DND-41 (cell line): ENCODE measurements around the gene APOO.

Experiments used
- EZH2 ChIP-seq: IDR thresholded peaks from 3 replicates; pipeline ENCODE4 v1.6.1; 2012; ENCODE audit warnings: borderline replicate concordance, low read depth, mild to moderate bottlenecking, moderate library complexity, low read length, inconsistent platforms; ENCODE audit not compliant: severe bottlenecking
- TF ChIP-seq, protein P1 (sequence below): IDR thresholded peaks from 2 replicates; pipeline ENCODE4 v1.5.1; 2012; ENCODE audit warnings: borderline replicate concordance, low read length, moderate library complexity, mild to moderate bottlenecking; ENCODE audit not compliant: poor library complexity, severe bottlenecking; ENCODE audit errors: extremely low read depth

DNA sequence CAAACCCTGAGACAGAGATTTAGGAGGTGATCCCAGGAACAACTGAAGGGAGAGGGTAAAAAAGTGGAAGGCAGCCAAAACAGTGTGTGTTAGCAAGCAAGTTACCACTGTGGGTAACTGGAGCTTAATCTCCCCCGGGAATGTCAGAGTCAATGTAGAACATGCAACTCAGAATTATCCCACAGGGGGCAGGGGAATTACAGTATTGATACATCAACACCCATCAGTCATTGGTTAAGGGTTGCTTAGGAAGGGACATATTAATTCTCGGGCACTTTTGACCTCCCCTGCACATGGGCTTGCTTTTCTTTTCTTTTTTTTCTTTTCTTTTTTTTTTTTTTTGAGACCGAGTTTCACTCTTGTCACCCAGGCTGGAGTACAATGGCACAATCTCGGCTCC is 29.4 kb upstream of the APOO start:
- TF ChIP-seq, protein P1, sequence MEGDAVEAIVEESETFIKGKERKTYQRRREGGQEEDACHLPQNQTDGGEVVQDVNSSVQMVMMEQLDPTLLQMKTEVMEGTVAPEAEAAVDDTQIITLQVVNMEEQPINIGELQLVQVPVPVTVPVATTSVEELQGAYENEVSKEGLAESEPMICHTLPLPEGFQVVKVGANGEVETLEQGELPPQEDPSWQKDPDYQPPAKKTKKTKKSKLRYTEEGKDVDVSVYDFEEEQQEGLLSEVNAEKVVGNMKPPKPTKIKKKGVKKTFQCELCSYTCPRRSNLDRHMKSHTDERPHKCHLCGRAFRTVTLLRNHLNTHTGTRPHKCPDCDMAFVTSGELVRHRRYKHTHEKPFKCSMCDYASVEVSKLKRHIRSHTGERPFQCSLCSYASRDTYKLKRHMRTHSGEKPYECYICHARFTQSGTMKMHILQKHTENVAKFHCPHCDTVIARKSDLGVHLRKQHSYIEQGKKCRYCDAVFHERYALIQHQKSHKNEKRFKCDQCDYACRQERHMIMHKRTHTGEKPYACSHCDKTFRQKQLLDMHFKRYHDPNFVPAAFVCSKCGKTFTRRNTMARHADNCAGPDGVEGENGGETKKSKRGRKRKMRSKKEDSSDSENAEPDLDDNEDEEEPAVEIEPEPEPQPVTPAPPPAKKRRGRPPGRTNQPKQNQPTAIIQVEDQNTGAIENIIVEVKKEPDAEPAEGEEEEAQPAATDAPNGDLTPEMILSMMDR: no peak
- no peak for TF ChIP-seq EZH2
